Mesothelial cell of epicardium (in vitro differentiated cells): ENCODE results near the gene RDM1. TPM values are rescaled to one million over a fixed set of nuclear protein-coding genes. Genes with fewer than 3 reads are reported as not detected.

Source experiments
- DNase-seq, 2 experiments: peaks; one replicate each; pipeline ENCODE4 v3.0.0; 2021; ENCODE audit warnings: low spot score in 2 of 2; ENCODE audit not compliant: unreplicated experiment in 2 of 2
- H3K27ac Mint-ChIP-seq: 2 replicates; pipeline ENCODE4 v1.8.0; 2021; ENCODE audit warnings: mixed read lengths
- H3K27me3 Mint-ChIP-seq: 2 replicates; pipeline ENCODE4 v1.8.0; 2021; ENCODE audit warnings: low read depth, mixed read lengths
- H3K36me3 Mint-ChIP-seq: 2 replicates; pipeline ENCODE4 v1.8.0; 2021; ENCODE audit warnings: mixed read lengths
- H3K4me1 Mint-ChIP-seq: 2 replicates; pipeline ENCODE4 v1.8.0; 2021; ENCODE audit warnings: mixed read lengths
- H3K4me3 Mint-ChIP-seq: 2 replicates; pipeline ENCODE4 v1.8.0; 2021; ENCODE audit warnings: mild to moderate bottlenecking, moderate library complexity, mixed read lengths
- H3K9me3 Mint-ChIP-seq: 2 replicates; pipeline ENCODE4 v1.8.0; 2021; ENCODE audit warnings: mixed read lengths
- total RNA-seq: library from RNA; stranded (reverse); gene quantifications from 3 replicates; pipeline ENCODE4 v1.2.1, GENCODE V29; 2021
- TF ChIP-seq, protein P1 (sequence below): fragments of 200-600 bp; sonication (generic); IDR thresholded peaks from one replicate; pipeline ENCODE4 v1.5.0; 2021; ENCODE audit warnings: antibody characterized with exemption; ENCODE audit not compliant: unreplicated experiment

The RDM1 gene, protein sequence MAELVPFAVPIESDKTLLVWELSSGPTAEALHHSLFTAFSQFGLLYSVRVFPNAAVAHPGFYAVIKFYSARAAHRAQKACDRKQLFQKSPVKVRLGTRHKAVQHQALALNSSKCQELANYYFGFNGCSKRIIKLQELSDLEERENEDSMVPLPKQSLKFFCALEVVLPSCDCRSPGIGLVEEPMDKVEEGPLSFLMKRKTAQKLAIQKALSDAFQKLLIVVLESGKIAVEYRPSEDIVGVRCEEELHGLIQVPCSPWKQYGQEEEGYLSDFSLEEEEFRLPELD
- total RNA-seq: 2.1 to 3.5 TPM (median 3.4 TPM) in 3 replicates

- Mint-ChIP-seq H3K9me3 (no peaks in the 10 kb centered on the region), H3K4me3 (peak within 1 kb of the TSS; percentile 81), H3K27ac (peak within 1 kb of the TSS; percentile 62), H3K4me1 (peaks cover 28% of the 10 kb centered on the region), H3K27me3 (no peaks in the 10 kb centered on the region), H3K36me3 (no peaks in the 10 kb centered on the region)
- TF ChIP-seq, protein P1, sequence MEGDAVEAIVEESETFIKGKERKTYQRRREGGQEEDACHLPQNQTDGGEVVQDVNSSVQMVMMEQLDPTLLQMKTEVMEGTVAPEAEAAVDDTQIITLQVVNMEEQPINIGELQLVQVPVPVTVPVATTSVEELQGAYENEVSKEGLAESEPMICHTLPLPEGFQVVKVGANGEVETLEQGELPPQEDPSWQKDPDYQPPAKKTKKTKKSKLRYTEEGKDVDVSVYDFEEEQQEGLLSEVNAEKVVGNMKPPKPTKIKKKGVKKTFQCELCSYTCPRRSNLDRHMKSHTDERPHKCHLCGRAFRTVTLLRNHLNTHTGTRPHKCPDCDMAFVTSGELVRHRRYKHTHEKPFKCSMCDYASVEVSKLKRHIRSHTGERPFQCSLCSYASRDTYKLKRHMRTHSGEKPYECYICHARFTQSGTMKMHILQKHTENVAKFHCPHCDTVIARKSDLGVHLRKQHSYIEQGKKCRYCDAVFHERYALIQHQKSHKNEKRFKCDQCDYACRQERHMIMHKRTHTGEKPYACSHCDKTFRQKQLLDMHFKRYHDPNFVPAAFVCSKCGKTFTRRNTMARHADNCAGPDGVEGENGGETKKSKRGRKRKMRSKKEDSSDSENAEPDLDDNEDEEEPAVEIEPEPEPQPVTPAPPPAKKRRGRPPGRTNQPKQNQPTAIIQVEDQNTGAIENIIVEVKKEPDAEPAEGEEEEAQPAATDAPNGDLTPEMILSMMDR: no peak
- peak; percentile 75 to 89 for DNase-seq
Observed at GRCh38 chr17:35930211-35931065, at the start of gene RDM1. Gene RDM1, minus strand, starts transcription at chr17:35930773. Its CDS starts 46 bp downstream, at chr17:35930727.

GRCh38 chr17:35978346-35978745, 47.8 kb upstream of the RDM1 start:
- Mint-ChIP-seq H3K36me3 (no peaks in the 10 kb centered on the region), H3K9me3 (no peaks in the 10 kb centered on the region), H3K27ac (no peak overlapping the region), H3K4me3 (no peak overlapping the region), H3K4me1 (no peaks in the 10 kb centered on the region), H3K27me3 (peaks cover 36% of the 10 kb centered on the region)
- DNase-seq: peak in 1 of 2 experiments; percentile 14
- TF ChIP-seq, protein P1: no peak

- Mint-ChIP-seq H3K9me3 (no peaks in the 10 kb centered on the region), H3K27ac (no peak overlapping the region), H3K4me3 (no peak overlapping the region), H3K27me3 (peaks cover 31% of the 10 kb centered on the region), H3K4me1 (no peaks in the 10 kb centered on the region), H3K36me3 (no peaks in the 10 kb centered on the region)
- DNase-seq: peak in 1 of 2 experiments; percentile 20
- TF ChIP-seq, protein P1: no peak
Observed at GRCh38 chr17:35977509-35977908, 46.9 kb upstream of the RDM1 start.

DNA sequence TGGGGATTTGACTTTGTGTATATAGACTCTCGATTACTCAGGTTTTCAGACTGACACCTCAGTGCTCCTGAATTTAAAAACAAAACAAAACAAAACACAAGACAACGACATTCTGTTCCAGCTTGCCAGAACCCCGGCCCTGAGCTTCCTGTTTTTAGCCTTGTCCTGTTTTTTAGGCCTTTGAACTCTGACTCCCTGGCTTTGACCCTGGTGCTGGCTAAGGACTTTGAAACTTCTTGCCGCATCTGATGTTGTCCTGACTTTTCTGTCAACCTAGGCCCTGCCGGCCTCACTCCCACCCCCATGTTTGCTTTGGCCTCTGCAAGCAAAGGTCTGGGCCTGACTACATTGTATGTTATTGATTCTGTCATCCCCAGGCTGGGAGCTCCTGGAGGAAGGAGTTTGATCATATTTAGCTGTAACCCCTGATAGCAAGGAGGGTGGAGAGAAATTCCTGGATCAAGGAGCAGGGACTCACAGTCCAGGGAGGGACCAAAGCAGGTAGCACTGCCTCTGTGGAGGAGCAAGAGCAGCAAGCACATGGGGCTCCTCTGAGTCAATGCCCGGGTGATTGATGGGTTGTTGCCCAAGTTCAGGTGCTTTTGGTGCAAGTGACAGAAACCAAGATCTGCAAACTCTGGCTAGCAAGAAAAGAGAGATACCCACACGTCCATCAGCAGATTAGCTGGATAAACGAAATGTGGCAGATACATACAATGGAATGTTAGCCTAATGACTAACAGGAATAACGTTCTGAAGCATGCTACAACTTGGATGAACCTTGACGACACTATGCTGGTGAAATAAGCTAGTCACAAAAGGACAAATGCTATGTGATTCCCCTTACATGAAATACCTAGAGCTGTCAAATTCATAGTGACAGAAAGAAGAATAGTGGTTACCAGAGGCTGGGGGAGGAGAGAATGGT, 43.0 kb upstream of the RDM1 start:
- Mint-ChIP-seq H3K36me3 (no peaks in the 10 kb centered on the region), H3K4me3 (no peak overlapping the region), H3K27ac (no peak overlapping the region), H3K9me3 (no peaks in the 10 kb centered on the region), H3K27me3 (peaks cover 22% of the 10 kb centered on the region), H3K4me1 (no peaks in the 10 kb centered on the region)
- TF ChIP-seq, protein P1: no peak
- peak in 1 of 2 experiments; percentile 24 for DNase-seq

GRCh38 chr17:35972945-35973332, 42.4 kb upstream of the RDM1 start:
- H3K9me3 Mint-ChIP-seq: no peaks in the 10 kb centered on the region
- H3K27me3 Mint-ChIP-seq: peaks cover 16% of the 10 kb centered on the region
- DNase-seq: no peak
- H3K4me1 Mint-ChIP-seq: no peaks in the 10 kb centered on the region
- no peak overlapping the region for H3K27ac Mint-ChIP-seq
- TF ChIP-seq, protein P1: no peak
- H3K4me3 Mint-ChIP-seq: no peak overlapping the region
- H3K36me3 Mint-ChIP-seq: no peaks in the 10 kb centered on the region
